ENCODE results near the gene MTUS2.

GRCh38 chr13:29511106-29511796 lies 691.1 kb downstream of the MTUS2 start:
- TF ChIP-seq POLR2A (IDR thresholded peaks at IDR 0.05; ENCODE audit: low read depth, low read length) (no peak), TAF1 (IDR thresholded peaks at IDR 0.05; ENCODE audit: low read depth, low read length) (no peak), POLR2AphosphoS5 (IDR thresholded peaks at IDR 0.05; ENCODE audit: low read depth, low read length) (no peak)
